ENCODE results near the gene MAN2A1.

MAN2A1 gene
- 107 to 285 (median 231) reads per million in 3 experiments for total RNA-seq

GRCh38 chr5:109689740-109690241 is at the start of gene MAN2A1:
MAN2A1 (plus strand) TSS chr5:109689927; CDS start chr5:109690418, 491 bp downstream.
- peak; percentile 79 for DNase-seq

- DNase-seq: no peak
These were observed 48.8 kb upstream of the MAN2A1 start for GRCh38 chr5:109640976-109641375.

- no peak for DNase-seq
These were observed 45.9 kb upstream of the MAN2A1 start for GRCh38 chr5:109643791-109644350.

- DNase-seq: no peak
These were observed 44.9 kb upstream of the MAN2A1 start for GRCh38 chr5:109644829-109645228.

GRCh38 chr5:109645707-109646192 is 44.0 kb upstream of the MAN2A1 start:
- DNase-seq: no peak

- no peak for DNase-seq
These were observed 40.4 kb upstream of the MAN2A1 start for GRCh38 chr5:109649318-109649717.

- DNase-seq: no peak
These were observed 39.2 kb upstream of the MAN2A1 start for GRCh38 chr5:109650493-109650892.

- DNase-seq: no peak
These were observed 37.6 kb upstream of the MAN2A1 start for GRCh38 chr5:109652096-109652495.

GRCh38 chr5:109653042-109653441 is 36.7 kb upstream of the MAN2A1 start:
- no peak for DNase-seq

- DNase-seq: no peak
These were observed 36.0 kb upstream of the MAN2A1 start for GRCh38 chr5:109653561-109654239.

- no peak for DNase-seq
These were observed 35.3 kb upstream of the MAN2A1 start for GRCh38 chr5:109654455-109654854.

GRCh38 chr5:109655841-109656240 is 33.9 kb upstream of the MAN2A1 start:
- no peak for DNase-seq

GRCh38 chr5:109656829-109657228 is 32.9 kb upstream of the MAN2A1 start:
- peak; percentile 65 for DNase-seq

GRCh38 chr5:109659901-109660300 is 29.8 kb upstream of the MAN2A1 start:
- DNase-seq: no peak

GRCh38 chr5:109660301-109660700 is 29.4 kb upstream of the MAN2A1 start:
- DNase-seq: no peak

- DNase-seq: no peak
These were observed 21.5 kb upstream of the MAN2A1 start for GRCh38 chr5:109668237-109668636.

GRCh38 chr5:109668668-109669422 is 20.9 kb upstream of the MAN2A1 start:
- DNase-seq: no peak

GRCh38 chr5:109669991-109670706 is 19.6 kb upstream of the MAN2A1 start:
- DNase-seq: no peak

- DNase-seq: no peak
These were observed 18.6 kb upstream of the MAN2A1 start for GRCh38 chr5:109671136-109671535.

GRCh38 chr5:109674596-109674995 is 15.1 kb upstream of the MAN2A1 start:
- no peak for DNase-seq

GRCh38 chr5:109676920-109677319 is 12.8 kb upstream of the MAN2A1 start:
- no peak for DNase-seq

GRCh38 chr5:109678447-109678846 is 11.3 kb upstream of the MAN2A1 start:
- no peak for DNase-seq

- DNase-seq: no peak
These were observed 8.0 kb upstream of the MAN2A1 start for GRCh38 chr5:109681763-109682162.

Measured in central memory CD4-positive, alpha-beta T cell (primary cell).